GM18870 (cell line): Measurements from ENCODE around the gene EPHA3.

Source experiments
- ATAC-seq: cut with Tn5 transposase; IDR thresholded peaks from one replicate; pipeline ENCODE4 v1.9.1; 2021; ENCODE audit warnings: moderate library complexity; ENCODE audit not compliant: unreplicated experiment

Gene EPHA3

GRCh38 chr3:89434621-89435380, 327.4 kb downstream of the EPHA3 start:
- no peak for ATAC-seq

GRCh38 chr3:89436846-89437245, 329.4 kb downstream of the EPHA3 start:
- ATAC-seq: no peak

- ATAC-seq: no peak
Observed at GRCh38 chr3:89440386-89440785, 333.0 kb downstream of the EPHA3 start.

GRCh38 chr3:89441141-89441540, 333.7 kb downstream of the EPHA3 start:
- ATAC-seq: no peak

- ATAC-seq: no peak
Observed at GRCh38 chr3:89446593-89446992, 339.2 kb downstream of the EPHA3 start.

GRCh38 chr3:89447243-89447642, 339.8 kb downstream of the EPHA3 start:
- ATAC-seq: no peak

- no peak for ATAC-seq
Observed at GRCh38 chr3:89449086-89449485, 341.7 kb downstream of the EPHA3 start.

- no peak for ATAC-seq
Observed at GRCh38 chr3:89452066-89452465, 344.6 kb downstream of the EPHA3 start.

GRCh38 chr3:89455240-89455639, 347.8 kb downstream of the EPHA3 start:
- no peak for ATAC-seq

- ATAC-seq: no peak
Observed at GRCh38 chr3:89467898-89468363, 360.5 kb downstream of the EPHA3 start.

- no peak for ATAC-seq
Observed at GRCh38 chr3:89472101-89472500, 364.7 kb downstream of the EPHA3 start.

GRCh38 chr3:89474333-89475130, 367.1 kb downstream of the EPHA3 start:
- ATAC-seq: no peak

GRCh38 chr3:89488800-89489580, 381.6 kb downstream of the EPHA3 start:
- no peak for ATAC-seq

GRCh38 chr3:89490129-89490528, 382.7 kb downstream of the EPHA3 start:
- no peak for ATAC-seq

GRCh38 chr3:89494734-89495133, 387.3 kb downstream of the EPHA3 start:
- ATAC-seq: no peak

GRCh38 chr3:89503891-89504391, 396.5 kb downstream of the EPHA3 start:
- no peak for ATAC-seq

GRCh38 chr3:89504432-89504831, 397.0 kb downstream of the EPHA3 start:
- no peak for ATAC-seq

GRCh38 chr3:89506462-89507103, 399.2 kb downstream of the EPHA3 start:
- no peak for ATAC-seq

- no peak for ATAC-seq
Observed at GRCh38 chr3:89521328-89521727, 413.9 kb downstream of the EPHA3 start.

GRCh38 chr3:89522155-89522554, 414.7 kb downstream of the EPHA3 start:
- ATAC-seq: no peak

- no peak for ATAC-seq
Observed at GRCh38 chr3:89525609-89526008, 418.2 kb downstream of the EPHA3 start.
